Cortex of kidney (tissue), 1 donor: ENCODE results near the gene PIP4K2B.
"Not testable (repeated sequence)": the region's sequence is repeated elsewhere in the genome, so short reads cannot be mapped to it uniquely, and the experiment has no call there.

ENCODE experiments used
- DNase-seq: peaks from one replicate; lab custom pipeline; 2025; lab: John Stamatoyannopoulos, UW

Gene PIP4K2B

DNA sequence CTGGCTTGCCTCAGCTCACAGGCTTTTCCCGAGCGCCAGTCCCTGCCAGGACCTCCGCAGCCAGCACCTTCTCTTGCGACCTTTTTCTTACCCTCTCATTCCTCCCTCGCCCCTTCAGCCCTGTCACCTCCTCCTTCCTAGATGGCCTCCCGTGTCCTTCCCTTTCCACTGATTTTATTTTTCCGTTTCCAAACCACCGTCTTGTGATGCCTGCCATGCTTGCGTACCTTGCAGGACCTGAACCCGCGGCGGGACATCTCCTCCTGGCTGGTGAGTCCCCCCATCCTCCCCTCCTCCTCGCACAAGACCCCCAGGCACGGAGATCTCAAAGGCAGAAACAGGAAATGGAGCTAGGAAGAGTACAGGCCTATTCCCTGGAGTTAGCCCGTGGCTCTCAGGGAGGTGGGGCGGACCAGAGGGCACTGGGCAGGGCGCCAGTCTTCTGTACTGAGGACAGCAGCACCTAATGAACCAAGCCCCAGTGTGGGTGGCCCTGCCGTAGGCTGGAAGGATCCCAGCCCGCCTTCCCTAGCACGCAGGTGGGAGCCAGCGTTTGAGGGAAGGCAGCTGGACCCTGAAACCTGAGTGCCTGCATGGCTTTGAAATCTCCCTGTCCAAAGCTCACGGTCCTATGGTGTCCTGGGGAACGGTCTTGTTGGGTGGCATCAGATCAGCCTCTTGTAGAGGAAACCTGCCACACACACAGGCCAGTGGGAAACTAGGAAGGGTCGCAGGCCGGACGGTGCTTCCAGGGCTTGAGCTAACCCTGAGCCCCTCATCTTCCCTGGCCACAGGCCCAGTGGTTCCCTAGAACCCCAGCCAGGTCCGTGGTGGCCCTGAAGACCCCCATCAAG, 68.6 kb downstream of the PIP4K2B start:
- DNase-seq = no peak

DNA sequence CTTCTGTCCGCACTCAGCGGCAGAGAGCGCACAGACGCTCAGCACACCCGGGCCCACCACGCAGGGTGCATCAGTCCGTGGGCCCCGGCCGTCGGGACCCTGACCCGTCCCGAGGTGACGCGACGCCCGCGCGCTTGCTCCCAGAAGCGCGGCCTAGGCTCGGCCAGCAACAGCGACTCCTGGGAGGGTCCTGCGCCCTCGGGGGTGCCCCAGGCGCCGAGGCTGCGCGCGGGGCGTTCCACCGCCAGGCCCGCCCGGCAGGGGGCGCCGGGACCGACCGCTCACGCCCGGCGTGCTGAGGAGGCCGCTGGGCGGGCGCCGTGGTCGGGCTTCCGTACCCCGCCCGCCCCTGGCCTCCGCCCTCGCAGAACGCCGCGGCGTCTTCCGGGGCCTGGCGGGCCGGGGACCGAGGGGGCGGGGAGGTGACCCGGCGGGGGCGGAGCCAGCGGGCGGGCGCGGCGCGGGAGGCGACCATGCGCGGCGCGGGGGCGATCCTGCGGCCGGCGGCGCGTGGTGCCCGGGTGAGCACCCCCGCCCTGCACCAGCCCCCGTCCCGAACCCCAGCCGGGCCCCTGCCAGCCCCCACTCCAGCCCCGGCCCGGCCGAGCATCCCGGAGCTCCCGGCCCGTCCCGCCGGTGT, 69.3 kb downstream of the PIP4K2B start, which contains the start of gene CISD3:
Gene CISD3 (plus strand): TSS at position 456 of the 640 bp plus-strand sequence. CDS start 18 bp downstream, at position 474.
- no peak for DNase-seq

DNA sequence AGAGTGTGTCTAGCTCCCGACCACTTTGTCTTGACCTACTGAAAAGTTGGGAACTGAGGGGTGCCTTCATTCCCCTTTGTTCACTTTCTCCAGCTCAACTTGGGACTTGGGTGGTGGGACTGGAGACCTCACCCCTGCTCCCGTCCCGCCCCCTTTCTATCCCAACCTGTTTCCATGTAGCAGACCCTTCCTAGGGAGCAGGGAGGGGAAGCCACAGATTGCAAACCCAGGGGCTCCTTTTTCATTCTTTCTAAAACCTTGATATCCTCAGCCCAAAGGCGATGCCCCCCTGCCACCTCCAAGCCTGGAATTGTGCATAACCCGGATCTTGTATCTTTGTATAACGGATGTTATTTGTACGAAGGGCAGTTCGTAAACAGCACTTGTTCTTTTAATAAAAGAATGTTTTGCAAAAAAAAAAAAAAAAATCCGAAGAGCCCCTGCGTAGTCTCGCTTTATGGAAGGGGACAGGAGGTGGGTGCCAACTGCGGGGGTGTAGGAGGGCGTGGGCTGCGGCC, 69.9 kb downstream of the PIP4K2B start:
- DNase-seq = no peak

DNA sequence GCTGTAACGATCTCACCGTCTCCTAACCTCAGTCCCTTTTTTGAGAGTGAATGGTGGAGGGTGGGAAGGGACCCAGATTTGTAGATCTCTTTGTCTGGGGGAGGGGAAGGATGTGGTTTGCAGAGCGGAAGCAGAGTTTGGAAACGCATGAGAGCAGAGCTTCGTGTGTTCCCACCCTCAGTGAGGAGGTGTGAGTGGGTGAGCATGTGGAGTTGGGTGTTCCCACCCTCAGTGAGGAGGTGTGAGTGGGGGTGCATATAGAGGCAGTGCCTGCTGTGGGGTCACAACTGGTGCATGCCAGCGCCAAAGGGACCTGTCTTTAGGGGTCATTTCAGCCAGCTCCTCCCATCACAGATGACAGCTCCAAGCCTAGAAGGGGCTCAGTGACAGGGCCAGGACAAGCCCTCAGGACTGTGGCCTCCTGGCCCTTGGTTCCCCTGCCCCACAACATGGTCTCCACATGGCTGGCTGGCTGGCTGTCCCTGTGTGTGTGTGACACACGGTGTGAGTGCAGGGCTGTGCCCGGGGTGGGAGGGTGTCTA, 71.0 kb downstream of the PIP4K2B start:
- DNase-seq = no peak

DNA sequence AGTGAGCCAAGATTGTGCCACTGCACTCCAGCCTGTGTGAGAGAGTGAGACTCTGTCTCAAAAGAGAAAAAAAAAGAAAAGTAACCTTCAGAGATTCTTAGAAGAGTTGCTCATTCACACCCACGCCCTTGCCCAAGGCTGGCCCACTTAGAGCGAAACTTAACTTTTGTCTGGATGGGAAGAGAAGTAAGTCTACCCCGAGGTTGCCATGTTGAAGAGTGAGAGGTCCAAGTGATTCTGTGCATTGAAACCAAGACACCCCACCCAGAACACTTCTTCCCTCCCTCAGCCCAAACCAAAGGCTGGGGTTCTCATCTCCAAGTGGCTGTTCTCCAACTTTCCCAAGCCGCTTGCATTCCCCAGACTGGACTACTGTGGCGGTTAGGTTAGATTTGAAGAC, 71.6 kb downstream of the PIP4K2B start:
- DNase-seq = no peak

DNA sequence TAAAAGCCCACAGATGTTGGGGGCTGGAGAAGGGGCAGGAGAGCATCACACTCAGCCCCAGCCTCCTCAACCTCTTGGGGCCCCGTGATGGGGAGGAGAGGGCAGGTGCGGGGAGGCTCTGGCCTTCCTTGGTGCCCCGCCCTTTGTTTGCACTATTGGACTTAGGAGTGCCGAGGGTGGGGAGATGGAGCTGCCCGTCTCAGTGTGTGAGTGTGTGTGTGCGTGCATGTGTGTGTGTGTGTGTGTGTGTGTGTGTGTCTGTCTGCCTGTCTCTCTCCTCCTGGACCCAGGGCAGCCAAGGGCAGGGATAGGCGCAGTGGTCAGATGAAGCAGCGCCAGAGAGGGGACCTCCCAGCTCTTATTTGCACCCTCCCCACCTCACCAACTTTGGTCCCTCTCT, 73.2 kb downstream of the PIP4K2B start:
- DNase-seq = not testable (repeated sequence)

DNA sequence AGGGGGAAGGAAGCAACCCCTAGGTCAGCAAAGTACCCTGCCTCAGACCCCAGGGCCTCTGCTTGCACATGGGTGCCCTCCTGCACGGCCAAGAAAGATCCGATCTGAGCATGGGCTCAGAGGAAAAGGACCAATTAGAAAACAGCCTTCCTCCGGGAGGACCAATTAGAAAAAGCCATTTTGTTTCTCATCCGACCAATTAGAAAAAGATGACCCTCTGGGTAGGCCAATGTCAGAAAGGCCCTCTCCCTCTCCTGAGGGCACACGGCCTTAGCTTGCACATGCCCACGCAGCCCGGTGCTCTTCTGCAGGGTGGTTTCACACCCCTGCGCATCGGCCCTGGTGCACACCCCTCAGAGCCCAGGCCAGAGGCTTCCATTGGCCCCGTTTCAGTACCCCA, 74.3 kb downstream of the PIP4K2B start:
- no peak for DNase-seq

DNA sequence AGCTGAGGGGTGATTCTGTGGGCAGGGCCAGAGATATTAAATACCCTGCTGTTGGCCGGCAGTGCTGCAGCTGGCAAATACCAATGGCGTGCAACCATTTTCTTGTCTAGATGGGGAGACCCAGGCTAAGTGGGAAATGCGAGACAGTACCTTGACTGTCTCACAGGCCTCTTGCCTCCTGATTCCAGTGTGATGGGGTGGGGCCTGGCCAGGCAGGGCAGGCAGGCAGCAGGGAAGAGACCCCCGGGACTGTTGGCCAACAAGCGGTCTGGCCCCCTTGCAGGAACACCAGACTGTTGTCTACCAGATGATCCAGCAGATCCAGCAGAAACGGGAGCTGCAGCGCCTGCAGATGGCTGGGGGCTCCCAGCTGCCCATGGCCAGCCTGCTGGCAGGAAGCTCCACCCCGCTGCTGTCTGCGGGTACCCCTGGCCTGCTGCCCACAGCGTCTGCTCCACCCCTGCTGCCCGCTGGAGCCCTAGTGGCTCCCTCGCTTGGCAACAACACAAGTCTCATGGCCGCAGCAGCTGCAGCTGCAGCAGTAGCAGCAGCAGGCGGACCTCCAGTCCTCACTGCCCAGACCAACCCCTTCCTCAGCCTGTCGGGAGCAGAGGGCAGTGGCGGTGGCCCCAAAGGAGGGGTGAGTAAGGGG, 74.9 kb downstream of the PIP4K2B start:
- no peak for DNase-seq

DNA sequence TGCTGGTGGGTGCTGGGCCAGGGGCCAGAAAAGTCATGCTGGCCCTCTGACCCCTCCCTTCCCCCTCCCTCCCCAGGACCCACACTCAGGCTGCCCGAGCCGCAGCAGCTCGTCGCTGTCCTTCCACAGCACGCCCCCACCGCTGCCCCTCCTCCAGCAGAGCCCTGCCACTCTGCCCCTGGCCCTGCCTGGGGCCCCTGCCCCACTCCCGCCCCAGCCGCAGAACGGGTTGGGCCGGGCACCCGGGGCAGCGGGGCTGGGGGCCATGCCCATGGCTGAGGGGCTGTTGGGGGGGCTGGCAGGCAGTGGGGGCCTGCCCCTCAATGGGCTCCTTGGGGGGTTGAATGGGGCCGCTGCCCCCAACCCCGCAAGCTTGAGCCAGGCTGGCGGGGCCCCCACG, 77.6 kb downstream of the PIP4K2B start:
- DNase-seq = no peak

DNA sequence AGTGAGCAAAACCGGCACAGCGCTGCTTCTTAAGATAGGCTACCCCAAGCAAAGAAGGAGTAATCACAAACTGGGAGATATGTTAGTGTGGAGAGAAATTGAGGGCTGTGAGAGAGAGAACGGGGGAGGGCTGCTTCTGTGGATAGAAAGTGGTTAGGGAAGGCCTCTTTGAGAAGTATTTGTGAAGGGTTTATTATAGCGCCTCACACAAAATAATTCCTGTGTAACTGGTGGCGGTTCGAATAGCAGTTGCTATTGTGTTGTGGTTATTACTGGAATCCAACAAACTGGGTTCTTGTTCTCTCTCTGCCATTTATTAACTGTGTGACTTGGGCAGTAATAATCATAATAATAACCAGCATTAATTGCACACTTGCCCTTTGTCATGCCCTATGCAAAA, 78.4 kb downstream of the PIP4K2B start:
- no peak for DNase-seq

DNA sequence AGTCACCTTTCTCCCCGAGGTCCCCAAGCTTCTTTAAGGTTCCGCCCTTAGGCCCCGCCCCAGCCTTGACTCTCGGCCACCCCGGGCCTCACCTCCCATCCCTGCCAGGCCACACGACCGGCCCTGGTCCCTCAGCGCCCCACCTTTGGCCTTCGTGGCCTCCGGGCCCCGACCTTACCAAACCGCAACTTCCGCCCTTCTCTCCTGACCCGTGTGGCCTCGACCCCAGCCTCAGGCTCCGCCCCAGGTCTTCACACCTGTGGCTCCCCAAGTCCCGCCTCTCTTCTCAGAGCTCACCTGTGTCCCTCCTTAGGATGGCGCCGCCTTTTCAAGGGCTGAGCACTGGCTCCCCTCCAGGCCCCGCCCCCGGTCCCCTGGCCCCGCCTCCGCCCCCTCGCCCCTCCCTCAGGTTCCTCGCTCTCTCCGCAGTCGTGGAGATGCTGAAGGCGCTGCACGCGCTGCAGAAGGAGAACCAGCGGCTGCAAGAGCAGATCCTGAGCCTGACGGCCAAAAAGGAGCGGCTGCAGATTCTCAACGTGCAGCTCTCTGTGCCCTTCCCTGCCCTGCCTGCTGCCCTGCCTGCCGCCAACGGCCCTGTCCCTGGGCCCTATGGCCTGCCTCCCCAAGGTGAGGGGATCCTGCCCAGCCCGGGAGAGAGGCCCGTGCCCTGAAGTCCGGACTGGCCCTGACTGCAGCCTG, 79.3 kb downstream of the PIP4K2B start:
- DNase-seq = no peak

DNA sequence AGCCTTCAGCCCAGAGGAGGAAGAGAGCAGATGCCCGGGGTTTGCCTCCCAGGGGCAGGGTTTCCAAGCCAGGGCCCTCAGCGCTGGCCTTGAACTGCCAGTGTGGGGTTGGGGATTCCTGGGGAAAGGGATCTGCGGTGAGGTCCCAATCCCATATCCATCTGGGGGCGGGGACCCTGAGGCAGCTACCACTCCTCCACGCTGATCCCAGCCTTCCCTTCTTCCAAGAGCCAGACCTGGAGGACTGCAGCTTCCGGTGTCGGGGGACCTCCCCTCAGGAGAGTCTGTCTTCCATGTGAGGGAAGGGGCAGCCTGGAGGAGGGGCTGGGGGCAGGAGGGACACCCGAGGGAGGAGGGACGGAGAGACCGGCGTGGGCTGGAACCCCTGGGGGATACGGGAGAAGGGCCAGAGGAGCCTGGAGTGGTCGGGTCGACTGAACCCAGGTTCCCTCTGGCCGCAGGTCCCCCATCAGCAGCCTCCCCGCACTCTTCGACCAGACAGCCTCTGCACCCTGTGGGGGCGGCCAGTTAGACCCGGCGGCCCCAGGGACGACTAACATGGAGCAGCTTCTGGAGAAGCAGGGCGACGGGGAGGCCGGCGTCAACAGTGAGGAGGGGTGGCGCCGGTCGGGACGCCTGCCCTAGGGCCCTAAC, 79.9 kb downstream of the PIP4K2B start:
- no peak for DNase-seq

DNA sequence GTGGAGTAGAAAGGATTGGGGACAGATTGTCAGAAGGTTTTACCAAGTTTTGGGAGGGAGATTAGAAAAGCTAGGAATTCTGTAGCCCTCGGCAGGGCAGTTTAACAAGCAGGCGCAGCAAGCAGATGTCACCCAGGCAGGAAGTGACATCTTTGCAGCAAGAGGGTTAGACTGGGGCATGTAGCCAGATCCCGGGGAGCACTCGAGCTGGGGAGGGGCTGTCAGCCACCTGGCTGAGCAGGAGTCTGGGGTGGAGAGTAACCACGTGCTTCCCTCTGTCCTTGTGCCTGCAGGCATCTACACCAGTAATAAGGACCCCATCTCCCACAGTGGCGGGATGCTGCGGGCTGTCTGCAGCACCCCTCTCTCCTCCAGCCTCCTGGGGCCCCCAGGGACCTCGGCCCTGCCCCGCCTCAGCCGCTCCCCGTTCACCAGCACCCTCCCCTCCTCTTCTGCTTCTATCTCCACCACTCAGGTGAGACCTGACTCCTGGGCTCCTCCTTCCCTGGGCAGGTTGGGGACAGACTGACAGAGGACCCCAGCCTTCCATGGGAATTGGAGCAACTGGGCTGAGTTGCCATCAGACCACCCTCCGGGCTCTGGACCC, 82.1 kb downstream of the PIP4K2B start:
- DNase-seq = no peak

DNA sequence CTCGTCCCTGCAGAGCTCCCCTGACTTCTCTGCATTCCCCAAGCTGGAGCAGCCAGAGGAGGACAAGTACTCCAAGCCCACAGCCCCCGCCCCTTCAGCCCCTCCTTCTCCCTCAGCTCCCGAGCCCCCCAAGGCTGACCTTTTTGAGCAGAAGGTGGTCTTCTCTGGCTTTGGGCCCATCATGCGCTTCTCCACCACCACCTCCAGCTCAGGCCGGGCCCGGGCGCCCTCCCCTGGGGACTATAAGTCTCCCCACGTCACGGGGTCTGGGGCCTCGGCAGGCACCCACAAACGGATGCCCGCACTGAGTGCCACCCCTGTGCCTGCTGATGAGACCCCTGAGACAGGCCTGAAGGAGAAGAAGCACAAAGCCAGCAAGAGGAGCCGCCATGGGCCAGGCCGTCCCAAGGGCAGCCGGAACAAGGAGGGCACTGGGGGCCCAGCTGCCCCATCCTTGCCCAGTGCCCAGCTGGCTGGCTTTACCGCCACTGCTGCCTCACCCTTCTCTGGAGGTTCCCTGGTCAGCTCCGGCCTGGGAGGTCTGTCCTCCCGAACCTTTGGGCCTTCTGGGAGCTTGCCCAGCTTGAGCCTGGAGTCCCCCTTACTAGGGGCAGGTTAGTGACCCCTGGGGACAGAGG, 82.9 kb downstream of the PIP4K2B start:
- DNase-seq = no peak
